Parathyroid adenoma (tissue), 2 donors: ENCODE results near the gene DLG2.
A peak's percentile ranks its signal among the peaks of the same experiment; 100 is the strongest.

Source experiments
- H2AFZ ChIP-seq: fragments of 300-600 bp; sonication (generic); one replicate; pipeline ENCODE4 v1.7.0; 2017; ENCODE audit warnings: antibody characterized with exemption, mild to moderate bottlenecking
- H3K27ac ChIP-seq: fragments of 300-600 bp; sonication (generic); one replicate; pipeline ENCODE4 v1.7.0; 2017
- H3K27me3 ChIP-seq: fragments of 300-600 bp; sonication (generic); one replicate; pipeline ENCODE4 v1.7.0; 2017; ENCODE audit warnings: low read length; ENCODE audit not compliant: control insufficient read depth, insufficient read depth
- H3K36me3 ChIP-seq: fragments of 300-600 bp; sonication (generic); one replicate; pipeline ENCODE4 v1.7.0; 2017; ENCODE audit warnings: low read length; ENCODE audit not compliant: control insufficient read depth, insufficient read depth
- H3K4me1 ChIP-seq: fragments of 300-600 bp; sonication (generic); one replicate; pipeline ENCODE4 v1.7.0; 2017; ENCODE audit warnings: control low read depth
- H3K4me2 ChIP-seq: fragments of 300-600 bp; sonication (generic); one replicate; pipeline ENCODE4 v1.7.0; 2017; ENCODE audit warnings: low read length
- H3K4me3 ChIP-seq: fragments of 300-600 bp; sonication (generic); one replicate; pipeline ENCODE4 v1.7.0; 2017; ENCODE audit warnings: low read depth, low read length
- H3K79me2 ChIP-seq: fragments of 300-600 bp; sonication (generic); one replicate; pipeline ENCODE4 v1.7.0; 2017; ENCODE audit warnings: control low read depth
- H3K9ac ChIP-seq: fragments of 300-600 bp; sonication (generic); one replicate; pipeline ENCODE4 v1.7.0; 2017; ENCODE audit warnings: mild to moderate bottlenecking
- H3K9me3 ChIP-seq: fragments of 300-600 bp; sonication (generic); one replicate; pipeline ENCODE4 v1.7.0; 2017; ENCODE audit warnings: low read length; ENCODE audit not compliant: control insufficient read depth
- TF ChIP-seq, protein P1 (sequence below): fragments of 300-600 bp; sonication (generic); IDR thresholded peaks from one replicate; pipeline ENCODE4 v1.7.0; 2017; ENCODE audit warnings: antibody characterized with exemption, mild to moderate bottlenecking
- donor health status: primary hyperparathyroidism.

DLG2 gene

DNA sequence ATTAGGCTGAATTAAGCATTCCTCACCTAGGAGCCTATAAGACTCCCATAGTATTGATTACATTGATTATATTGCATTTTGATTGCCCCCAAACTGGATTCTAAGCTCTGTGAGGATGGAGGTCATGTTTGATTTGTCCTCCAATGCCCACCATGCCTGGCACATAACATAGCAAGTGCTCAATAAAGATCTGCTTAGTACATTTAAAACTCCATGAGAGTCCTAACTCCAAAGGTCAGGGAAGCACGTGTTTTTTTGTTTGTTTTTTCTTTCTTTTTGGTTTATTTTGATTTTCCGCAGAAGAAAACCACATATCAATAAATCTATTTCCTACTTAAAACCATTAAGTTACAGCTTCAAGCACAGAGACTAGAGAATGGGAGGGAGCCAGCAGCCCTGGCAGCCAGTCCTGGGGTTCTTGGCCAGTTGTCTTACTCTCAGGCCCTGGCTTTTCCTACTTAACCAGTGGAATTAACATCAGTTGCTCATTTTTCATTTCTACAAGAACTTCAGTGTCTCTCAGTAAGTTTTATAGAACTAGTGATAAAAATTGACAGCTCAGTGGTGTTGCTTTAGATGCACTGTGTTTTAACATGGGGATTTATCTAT lies 1911.1 kb downstream of the DLG2 start:
- Histone ChIP-seq H3K9me3 (no peaks in the 10 kb centered on the region), H2AFZ (no peak overlapping the region), H3K79me2 (no peaks in the 10 kb centered on the region), H3K4me3 (no peak overlapping the region), H3K4me2 (peak overlapping the region; percentile 44), H3K9ac (no peak overlapping the region), H3K27ac (no peak overlapping the region), H3K4me1 (peaks cover 7% of the 10 kb centered on the region), H3K36me3 (no peaks in the 10 kb centered on the region), H3K27me3 (no peaks in the 10 kb centered on the region)
- TF ChIP-seq, protein P1, sequence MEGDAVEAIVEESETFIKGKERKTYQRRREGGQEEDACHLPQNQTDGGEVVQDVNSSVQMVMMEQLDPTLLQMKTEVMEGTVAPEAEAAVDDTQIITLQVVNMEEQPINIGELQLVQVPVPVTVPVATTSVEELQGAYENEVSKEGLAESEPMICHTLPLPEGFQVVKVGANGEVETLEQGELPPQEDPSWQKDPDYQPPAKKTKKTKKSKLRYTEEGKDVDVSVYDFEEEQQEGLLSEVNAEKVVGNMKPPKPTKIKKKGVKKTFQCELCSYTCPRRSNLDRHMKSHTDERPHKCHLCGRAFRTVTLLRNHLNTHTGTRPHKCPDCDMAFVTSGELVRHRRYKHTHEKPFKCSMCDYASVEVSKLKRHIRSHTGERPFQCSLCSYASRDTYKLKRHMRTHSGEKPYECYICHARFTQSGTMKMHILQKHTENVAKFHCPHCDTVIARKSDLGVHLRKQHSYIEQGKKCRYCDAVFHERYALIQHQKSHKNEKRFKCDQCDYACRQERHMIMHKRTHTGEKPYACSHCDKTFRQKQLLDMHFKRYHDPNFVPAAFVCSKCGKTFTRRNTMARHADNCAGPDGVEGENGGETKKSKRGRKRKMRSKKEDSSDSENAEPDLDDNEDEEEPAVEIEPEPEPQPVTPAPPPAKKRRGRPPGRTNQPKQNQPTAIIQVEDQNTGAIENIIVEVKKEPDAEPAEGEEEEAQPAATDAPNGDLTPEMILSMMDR: no peak

DNA sequence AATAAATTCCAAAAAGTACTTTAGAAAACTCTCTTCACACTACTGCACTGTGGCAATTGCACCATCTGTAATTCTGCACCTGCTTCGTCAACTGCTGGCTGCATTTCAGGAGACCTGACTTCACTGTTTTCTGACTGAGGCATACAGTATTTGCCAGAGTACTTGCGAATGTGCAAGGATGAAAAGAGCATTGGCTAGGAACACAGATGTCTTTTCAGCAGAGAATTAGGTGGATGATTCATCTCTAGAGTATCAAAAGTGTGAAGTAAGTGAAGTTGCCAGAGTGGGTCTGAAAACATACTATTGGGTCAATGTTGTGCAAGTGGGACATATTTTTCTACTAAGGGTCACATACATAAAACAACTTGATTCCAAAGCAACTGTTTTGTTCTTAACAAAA lies 1913.4 kb downstream of the DLG2 start:
- peaks cover 7% of the 10 kb centered on the region for H3K4me1 ChIP-seq
- no peak overlapping the region for H3K4me3 ChIP-seq
- no peaks in the 10 kb centered on the region for H3K79me2 ChIP-seq
- no peak overlapping the region for H3K4me2 ChIP-seq
- H3K27ac ChIP-seq: no peak overlapping the region
- TF ChIP-seq, protein P1: no peak
- no peaks in the 10 kb centered on the region for H3K9me3 ChIP-seq
- H3K27me3 ChIP-seq: no peaks in the 10 kb centered on the region
- no peak overlapping the region for H2AFZ ChIP-seq
- no peaks in the 10 kb centered on the region for H3K36me3 ChIP-seq
- no peak overlapping the region for H3K9ac ChIP-seq

- Histone ChIP-seq H3K9ac (no peak overlapping the region), H2AFZ (no peak overlapping the region), H3K4me2 (no peak overlapping the region), H3K36me3 (no peaks in the 10 kb centered on the region), H3K9me3 (no peaks in the 10 kb centered on the region), H3K4me1 (peaks cover 7% of the 10 kb centered on the region), H3K4me3 (no peak overlapping the region), H3K27ac (no peak overlapping the region), H3K79me2 (no peaks in the 10 kb centered on the region), H3K27me3 (no peaks in the 10 kb centered on the region)
- TF ChIP-seq, protein P1: no peak
Observed at GRCh38 chr11:83711106-83711527, 1916.0 kb downstream of the DLG2 start.

GRCh38 chr11:83709434-83709833 lies 1917.7 kb downstream of the DLG2 start:
- no peak overlapping the region for H3K9ac ChIP-seq
- H3K36me3 ChIP-seq: no peaks in the 10 kb centered on the region
- H3K27ac ChIP-seq: peak overlapping the region; percentile 67
- no peaks in the 10 kb centered on the region for H3K27me3 ChIP-seq
- H2AFZ ChIP-seq: no peak overlapping the region
- H3K79me2 ChIP-seq: no peaks in the 10 kb centered on the region
- no peak overlapping the region for H3K4me3 ChIP-seq
- H3K4me2 ChIP-seq: no peak overlapping the region
- H3K9me3 ChIP-seq: no peaks in the 10 kb centered on the region
- TF ChIP-seq, protein P1: no peak
- H3K4me1 ChIP-seq: peaks cover 2% of the 10 kb centered on the region

GRCh38 chr11:83706566-83706965 lies 1920.6 kb downstream of the DLG2 start:
- H3K4me3 ChIP-seq: no peak overlapping the region
- H3K27ac ChIP-seq: no peak overlapping the region
- no peak overlapping the region for H2AFZ ChIP-seq
- TF ChIP-seq, protein P1: no peak
- no peaks in the 10 kb centered on the region for H3K27me3 ChIP-seq
- H3K79me2 ChIP-seq: no peaks in the 10 kb centered on the region
- no peaks in the 10 kb centered on the region for H3K36me3 ChIP-seq
- no peak overlapping the region for H3K9ac ChIP-seq
- H3K9me3 ChIP-seq: no peaks in the 10 kb centered on the region
- H3K4me1 ChIP-seq: peaks cover 2% of the 10 kb centered on the region
- H3K4me2 ChIP-seq: no peak overlapping the region
